ENCODE measurements around the gene CNPPD1. TPM values are rescaled to one million over a fixed set of nuclear protein-coding genes. Genes with fewer than 3 reads are reported as not detected.
A peak's percentile ranks its signal among the peaks of the same experiment; 100 is the strongest.

The CNPPD1 gene
- polyA plus RNA-seq, 4 donors, result 54.6 to 86.7 (median 72.2) TPM

GRCh38 chr2:219184121-219184520 lies 7.4 kb upstream of the CNPPD1 start:
- Histone ChIP-seq H3K4me1 (ENCODE audit: control insufficient read depth in 3 of 3, insufficient read depth in 2 of 3, low read depth in 1 of 3, low read length in 2 of 3) (peaks cover 0 to 4% (median under 1%) of the 10 kb centered on the region in 3 donors), H3K9me3 (ENCODE audit: control insufficient read depth in 2 of 2, insufficient read depth in 1 of 2, low read depth in 1 of 2, low read length in 1 of 2) (no peaks in the 10 kb centered on the region), H3K36me3 (ENCODE audit: control insufficient read depth in 3 of 3, insufficient read depth in 2 of 3, low read depth in 1 of 3, low read length in 3 of 3) (peaks cover 23 to 44% (median 24%) of the 10 kb centered on the region in 3 donors), H3K27me3 (ENCODE audit: control insufficient read depth in 3 of 3, insufficient read depth in 3 of 3, low read length in 3 of 3) (no peaks in the 10 kb centered on the region), H3K27ac (ENCODE audit: low read depth in 1 of 3, low read length in 2 of 3) (no peak overlapping the region), H3K4me3 (ENCODE audit: low read depth in 1 of 3, low read length in 3 of 3) (no peak overlapping the region)
- FAIRE-seq (no peak), DNase-seq (no peak)
- WGBS, 3 donors, result 82 to 96% (median 92%) methylated on average over 2 of the region's 2 CpGs

DNA sequence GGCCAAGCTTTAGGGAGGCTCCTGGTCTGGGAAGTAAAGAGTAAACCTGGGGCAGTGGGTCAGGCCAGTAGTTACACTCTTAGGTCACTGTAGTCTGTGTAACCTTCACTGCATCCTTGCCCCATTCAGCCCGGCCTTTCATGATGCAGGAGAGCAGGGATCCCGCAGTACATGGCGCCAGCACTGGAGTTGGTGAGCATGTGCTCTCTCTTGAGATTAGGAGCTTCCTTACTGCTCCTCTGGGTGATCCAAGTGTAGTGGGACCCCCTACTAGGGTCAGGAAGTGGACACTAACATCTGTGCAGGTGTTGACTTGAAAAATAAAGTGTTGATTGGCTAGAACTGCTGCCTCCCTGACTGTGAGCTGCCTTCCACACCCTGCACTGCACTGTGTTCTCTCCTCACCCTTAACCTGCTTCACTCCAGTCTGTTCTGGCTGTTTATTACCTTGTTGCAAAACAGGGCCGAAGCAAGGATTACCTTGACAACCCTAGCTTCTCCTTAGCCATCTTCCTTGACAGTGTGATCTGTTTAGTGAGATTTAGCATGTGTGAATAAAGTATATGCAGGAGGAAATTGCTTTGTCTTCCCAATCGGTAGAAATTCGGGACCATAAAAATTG lies 6.5 kb upstream of the CNPPD1 start:
- Histone ChIP-seq H3K4me3 (ENCODE audit: low read depth in 1 of 3, low read length in 3 of 3) (no peak overlapping the region), H3K4me1 (ENCODE audit: control insufficient read depth in 3 of 3, insufficient read depth in 2 of 3, low read depth in 1 of 3, low read length in 2 of 3) (peaks cover 3 to 5% (median 4%) of the 10 kb centered on the region in 3 donors), H3K36me3 (ENCODE audit: control insufficient read depth in 3 of 3, insufficient read depth in 2 of 3, low read depth in 1 of 3, low read length in 3 of 3) (peaks cover 23 to 47% (median 24%) of the 10 kb centered on the region in 3 donors), H3K9me3 (ENCODE audit: control insufficient read depth in 2 of 2, insufficient read depth in 1 of 2, low read depth in 1 of 2, low read length in 1 of 2) (no peaks in the 10 kb centered on the region), H3K27me3 (ENCODE audit: control insufficient read depth in 3 of 3, insufficient read depth in 3 of 3, low read length in 3 of 3) (no peaks in the 10 kb centered on the region), H3K27ac (ENCODE audit: low read depth in 1 of 3, low read length in 2 of 3) (peak overlapping the region in 1 of 3 donors; percentile 5)
- FAIRE-seq (no peak), DNase-seq (peak in 1 of 2 donors; percentile 51)
- WGBS, 3 donors, result 90 to 93% (median 92%) methylated on average over 6 of the region's 6 CpGs

GRCh38 chr2:219182331-219183150 lies 5.8 kb upstream of the CNPPD1 start:
- H3K4me1 ChIP-seq (ENCODE audit: control insufficient read depth in 3 of 3, insufficient read depth in 2 of 3, low read depth in 1 of 3, low read length in 2 of 3), result peaks cover 3 to 5% (median 4%) of the 10 kb centered on the region in 3 donors
- H3K27me3 ChIP-seq (ENCODE audit: control insufficient read depth in 3 of 3, insufficient read depth in 3 of 3, low read length in 3 of 3), result no peaks in the 10 kb centered on the region
- DNase-seq (no peak), FAIRE-seq (no peak)
- no peak overlapping the region for H3K4me3 ChIP-seq (ENCODE audit: low read depth in 1 of 3, low read length in 3 of 3)
- H3K27ac ChIP-seq (ENCODE audit: low read depth in 1 of 3, low read length in 2 of 3), result peak overlapping the region in 1 of 3 donors; percentile 5
- peaks cover 23 to 47% (median 24%) of the 10 kb centered on the region in 3 donors for H3K36me3 ChIP-seq (ENCODE audit: control insufficient read depth in 3 of 3, insufficient read depth in 2 of 3, low read depth in 1 of 3, low read length in 3 of 3)
- WGBS, 3 donors, result 75 to 85% (median 82%) methylated on average over 8 of the region's 8 CpGs
- no peaks in the 10 kb centered on the region for H3K9me3 ChIP-seq (ENCODE audit: control insufficient read depth in 2 of 2, insufficient read depth in 1 of 2, low read depth in 1 of 2, low read length in 1 of 2)

DNA sequence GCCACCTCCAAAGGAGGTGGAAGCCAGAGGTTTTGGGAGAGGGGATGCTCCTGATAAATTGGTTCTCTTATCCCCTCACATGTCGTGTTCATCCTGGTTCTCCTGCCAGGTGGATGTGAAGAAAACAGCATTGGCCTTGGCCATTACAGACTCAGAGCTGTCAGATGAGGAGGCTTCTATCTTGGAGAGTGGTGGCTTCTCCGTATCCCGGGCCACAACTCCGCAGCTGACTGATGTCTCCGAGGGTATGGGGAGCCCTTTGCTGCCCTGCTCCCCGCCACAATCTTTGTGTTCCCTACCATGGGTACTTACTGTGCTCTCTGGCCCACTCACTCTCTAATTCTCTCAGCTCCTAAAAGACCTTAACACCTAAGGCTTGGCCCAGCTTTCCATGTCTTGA lies 4.8 kb upstream of the CNPPD1 start:
- DNase-seq, result no peak

DNA sequence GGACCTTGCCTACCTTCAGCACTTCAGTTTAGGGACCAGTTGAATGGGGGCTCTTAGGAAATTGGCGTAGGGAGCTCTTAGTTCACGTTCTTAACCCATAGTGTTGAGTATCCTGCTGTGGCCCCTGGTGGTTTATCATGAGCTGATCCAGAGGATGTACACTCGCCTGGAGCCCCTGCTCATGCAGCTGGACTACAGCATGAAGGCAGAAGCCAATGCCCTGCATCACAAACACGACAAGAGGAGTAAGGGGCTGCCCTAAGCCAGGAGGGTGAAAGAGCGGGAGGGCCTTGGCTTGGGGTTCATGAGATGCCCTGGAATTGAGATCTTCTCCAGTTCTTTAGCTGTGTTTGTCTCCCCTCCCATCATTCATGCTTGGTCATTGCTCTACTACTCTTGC lies 4.2 kb upstream of the CNPPD1 start:
- Histone ChIP-seq H3K4me1 (ENCODE audit: control insufficient read depth in 3 of 3, insufficient read depth in 2 of 3, low read depth in 1 of 3, low read length in 2 of 3) (peaks cover 3 to 10% (median 4%) of the 10 kb centered on the region in 3 donors), H3K36me3 (ENCODE audit: control insufficient read depth in 3 of 3, insufficient read depth in 2 of 3, low read depth in 1 of 3, low read length in 3 of 3) (peaks cover 23 to 50% (median 24%) of the 10 kb centered on the region in 3 donors), H3K4me3 (ENCODE audit: low read depth in 1 of 3, low read length in 3 of 3) (no peak overlapping the region), H3K27ac (ENCODE audit: low read depth in 1 of 3, low read length in 2 of 3) (no peak overlapping the region), H3K27me3 (ENCODE audit: control insufficient read depth in 3 of 3, insufficient read depth in 3 of 3, low read length in 3 of 3) (no peaks in the 10 kb centered on the region), H3K9me3 (ENCODE audit: control insufficient read depth in 2 of 2, insufficient read depth in 1 of 2, low read depth in 1 of 2, low read length in 1 of 2) (no peaks in the 10 kb centered on the region)
- 93% methylated on average over 5 of the region's 5 CpGs for WGBS, 3 donors
- DNase-seq (no peak), FAIRE-seq (no peak)

More for the DNA sequence above, 4.8 kb upstream of the CNPPD1 start:
- no peaks in the 10 kb centered on the region for H3K27me3 ChIP-seq (ENCODE audit: control insufficient read depth in 3 of 3, insufficient read depth in 3 of 3, low read length in 3 of 3)
- FAIRE-seq, result no peak
- no peak overlapping the region for H3K27ac ChIP-seq (ENCODE audit: low read depth in 1 of 3, low read length in 2 of 3)
- peaks cover 3 to 10% (median 4%) of the 10 kb centered on the region in 3 donors for H3K4me1 ChIP-seq (ENCODE audit: control insufficient read depth in 3 of 3, insufficient read depth in 2 of 3, low read depth in 1 of 3, low read length in 2 of 3)
- H3K4me3 ChIP-seq (ENCODE audit: low read depth in 1 of 3, low read length in 3 of 3), result no peak overlapping the region
- H3K9me3 ChIP-seq (ENCODE audit: control insufficient read depth in 2 of 2, insufficient read depth in 1 of 2, low read depth in 1 of 2, low read length in 1 of 2), result no peaks in the 10 kb centered on the region
- H3K36me3 ChIP-seq (ENCODE audit: control insufficient read depth in 3 of 3, insufficient read depth in 2 of 3, low read depth in 1 of 3, low read length in 3 of 3), result peaks cover 23 to 47% (median 24%) of the 10 kb centered on the region in 3 donors
- 87 to 97% (median 95%) methylated on average over 6 of the region's 6 CpGs for WGBS, 3 donors

- Histone ChIP-seq H3K27ac (ENCODE audit: low read depth in 1 of 3, low read length in 2 of 3) (no peak overlapping the region), H3K27me3 (ENCODE audit: control insufficient read depth in 3 of 3, insufficient read depth in 3 of 3, low read length in 3 of 3) (no peaks in the 10 kb centered on the region), H3K36me3 (ENCODE audit: control insufficient read depth in 3 of 3, insufficient read depth in 2 of 3, low read depth in 1 of 3, low read length in 3 of 3) (peaks cover 23 to 56% (median 26%) of the 10 kb centered on the region in 3 donors), H3K9me3 (ENCODE audit: control insufficient read depth in 2 of 2, insufficient read depth in 1 of 2, low read depth in 1 of 2, low read length in 1 of 2) (no peaks in the 10 kb centered on the region), H3K4me1 (ENCODE audit: control insufficient read depth in 3 of 3, insufficient read depth in 2 of 3, low read depth in 1 of 3, low read length in 2 of 3) (peaks cover 5 to 10% (median 7%) of the 10 kb centered on the region in 3 donors), H3K4me3 (ENCODE audit: low read depth in 1 of 3, low read length in 3 of 3) (peak overlapping the region in 1 of 3 donors; percentile 59)
- FAIRE-seq (no peak), DNase-seq (no peak)
- WGBS, 3 donors, result 91 to 97% (median 94%) methylated on average over 9 of the region's 9 CpGs
These were observed 3.1 kb upstream of the CNPPD1 start for GRCh38 chr2:219179601-219180465.

DNA sequence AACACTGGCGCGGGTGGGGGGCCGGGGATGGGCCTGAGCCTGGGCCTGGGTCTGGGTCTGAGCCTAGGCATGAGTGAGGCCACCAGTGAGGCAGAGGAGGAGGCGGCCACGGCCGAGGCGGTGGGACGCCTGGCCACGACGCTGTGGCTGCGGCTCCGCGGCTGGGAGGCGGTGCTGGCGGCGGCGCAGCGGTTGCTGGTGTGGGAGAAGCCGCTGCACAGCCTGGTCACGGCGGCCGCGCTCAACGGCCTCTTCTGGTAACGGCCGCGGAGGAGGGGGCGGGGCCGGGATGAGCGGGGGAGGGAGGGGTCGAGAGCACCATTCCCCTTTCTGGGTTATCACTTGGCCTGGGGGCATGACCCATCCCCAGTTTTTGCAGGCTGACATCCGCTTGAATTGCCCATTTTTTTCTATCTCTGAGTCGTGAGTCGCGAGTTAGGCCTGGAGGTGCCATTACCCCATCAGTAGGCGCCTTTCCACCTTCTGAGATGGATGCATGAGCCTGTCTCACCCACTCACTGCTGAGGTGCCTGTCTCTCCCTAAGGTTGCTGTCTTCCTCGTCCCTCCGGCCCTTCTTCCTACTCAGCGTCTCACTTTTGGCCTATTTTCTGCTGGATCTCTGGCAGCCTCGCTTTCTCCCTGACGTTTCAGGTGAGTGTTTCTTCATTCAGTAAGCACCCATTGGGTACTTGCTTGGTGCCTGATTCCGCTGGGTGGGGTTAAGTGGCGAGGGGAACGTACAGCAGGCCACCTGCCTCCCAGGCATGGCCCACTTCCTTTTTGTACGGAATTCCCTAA lies 1.9 kb upstream of the CNPPD1 start:
- Histone ChIP-seq H3K27ac (ENCODE audit: low read depth in 1 of 3, low read length in 2 of 3) (peak overlapping the region; percentile 46 to 100 (median 98)), H3K36me3 (ENCODE audit: control insufficient read depth in 3 of 3, insufficient read depth in 2 of 3, low read depth in 1 of 3, low read length in 3 of 3) (peaks cover 25 to 64% (median 29%) of the 10 kb centered on the region in 3 donors), H3K4me3 (ENCODE audit: low read depth in 1 of 3, low read length in 3 of 3) (peak overlapping the region; percentile 59 to 95 (median 95)), H3K9me3 (ENCODE audit: control insufficient read depth in 2 of 2, insufficient read depth in 1 of 2, low read depth in 1 of 2, low read length in 1 of 2) (no peaks in the 10 kb centered on the region), H3K4me1 (ENCODE audit: control insufficient read depth in 3 of 3, insufficient read depth in 2 of 3, low read depth in 1 of 3, low read length in 2 of 3) (peaks cover 7 to 10% (median 7%) of the 10 kb centered on the region in 3 donors), H3K27me3 (ENCODE audit: control insufficient read depth in 3 of 3, insufficient read depth in 3 of 3, low read length in 3 of 3) (no peaks in the 10 kb centered on the region)
- FAIRE-seq, result no peak
- DNase-seq, result peak in 1 of 2 donors; percentile 45
- WGBS, 3 donors, result 3% methylated on average over 28 to 45 of the region's 45 CpGs
